Measurements from ENCODE around the gene SYP.

Gene SYP

GRCh38 chrX:49162620-49163019 is 37.4 kb downstream of the SYP start, which contains the start of gene MAGIX:
MAGIX (plus strand) TSS chrX:49162758; CDS start chrX:49162890, 132 bp downstream.
- DNase-seq (ENCODE audit: extremely low spot score) = no peak
- ChIA-PET CTCF (no interaction called here), POLR2A (no interaction called here)
- TF ChIP-seq FOXA1 (IDR thresholded peaks at IDR 0.05) (no peak), LEF1 (IDR thresholded peaks at IDR 0.05; ENCODE audit: borderline replicate concordance) (no peak), SP1 (IDR thresholded peaks at IDR 0.05) (no peak), ZNF384 (IDR thresholded peaks at IDR 0.05) (no peak), SUZ12 (IDR thresholded peaks at IDR 0.05) (no peak), BHLHE40 (IDR thresholded peaks at IDR 0.05; ENCODE audit: borderline replicate concordance) (no peak), HDGF (IDR thresholded peaks at IDR 0.05; ENCODE audit: borderline replicate concordance) (no peak), L3MBTL2 (conservative IDR thresholded peaks at IDR 0.05) (no peak), ARNT (IDR thresholded peaks at IDR 0.05) (no peak), TARDBP (IDR thresholded peaks at IDR 0.05) (no peak), FOXM1 (IDR thresholded peaks at IDR 0.05; ENCODE audit: borderline replicate concordance) (no peak), FOXK2 (IDR thresholded peaks at IDR 0.05) (no peak), ELF4 (IDR thresholded peaks at IDR 0.05) (no peak), NFRKB (IDR thresholded peaks at IDR 0.05) (no peak), CTBP1 (IDR thresholded peaks at IDR 0.05; ENCODE audit: borderline replicate concordance) (no peak)
- TF ChIP-seq, protein P1, sequence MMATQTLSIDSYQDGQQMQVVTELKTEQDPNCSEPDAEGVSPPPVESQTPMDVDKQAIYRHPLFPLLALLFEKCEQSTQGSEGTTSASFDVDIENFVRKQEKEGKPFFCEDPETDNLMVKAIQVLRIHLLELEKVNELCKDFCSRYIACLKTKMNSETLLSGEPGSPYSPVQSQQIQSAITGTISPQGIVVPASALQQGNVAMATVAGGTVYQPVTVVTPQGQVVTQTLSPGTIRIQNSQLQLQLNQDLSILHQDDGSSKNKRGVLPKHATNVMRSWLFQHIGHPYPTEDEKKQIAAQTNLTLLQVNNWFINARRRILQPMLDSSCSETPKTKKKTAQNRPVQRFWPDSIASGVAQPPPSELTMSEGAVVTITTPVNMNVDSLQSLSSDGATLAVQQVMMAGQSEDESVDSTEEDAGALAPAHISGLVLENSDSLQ (IDR thresholded peaks at IDR 0.05) = no peak

DNA sequence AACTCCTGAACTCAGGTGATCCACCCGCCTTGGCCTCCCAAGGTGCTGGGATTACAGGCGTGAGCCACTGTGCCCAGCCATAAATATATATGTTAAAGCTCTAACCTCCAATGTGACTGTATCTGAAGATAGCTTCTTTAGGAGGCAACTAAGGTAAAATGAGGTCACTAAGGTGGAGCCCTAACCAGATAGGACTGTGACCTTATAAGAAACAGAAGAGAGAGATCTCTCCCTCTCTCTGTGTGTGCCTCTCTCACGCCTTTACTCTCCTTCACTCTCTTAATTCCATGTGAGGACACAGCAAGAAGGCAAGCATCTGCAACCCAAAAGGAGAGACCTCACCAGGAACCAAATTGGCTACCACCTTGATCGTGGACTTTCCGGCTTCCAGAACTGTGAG is 38.4 kb downstream of the SYP start:
- CTCF ChIA-PET = interaction anchor here (0.6 kb wide), 1 partner anchor 1064 kb away, joined by 9 read pairs; no protein-coding TSS in a partner anchor

DNA sequence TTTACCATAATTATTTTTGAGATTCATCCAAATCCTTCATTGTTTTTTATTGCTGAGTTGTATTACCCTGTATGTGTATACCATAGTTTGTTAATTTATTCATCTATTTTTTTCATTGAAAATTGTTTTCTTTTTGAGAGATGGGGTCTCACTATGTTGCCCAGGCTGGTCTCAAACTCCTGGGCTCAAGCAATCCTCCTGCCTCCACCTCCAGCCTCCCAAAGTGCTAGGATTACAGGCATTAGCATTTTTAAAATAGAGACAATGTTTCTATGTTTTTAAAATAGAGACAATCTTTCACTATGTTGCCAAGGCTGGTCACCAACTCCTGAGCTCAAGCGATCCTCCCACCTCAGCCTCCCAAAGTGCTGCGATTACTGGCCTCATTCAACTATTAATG is 39.1 kb downstream of the SYP start:
- POLR2A ChIA-PET = interaction anchor here (0.6 kb wide), 1 partner anchor 32 kb away, joined by 3 read pairs; no protein-coding TSS in a partner anchor
- DNase-seq (ENCODE audit: extremely low spot score) = no peak
- CTCF ChIA-PET = interaction anchor here (0.6 kb wide), 1 partner anchor 1063 kb away, joined by 9 read pairs; no protein-coding TSS in a partner anchor
- no peak for TF ChIP-seq LEF1 (IDR thresholded peaks at IDR 0.05; ENCODE audit: borderline replicate concordance)
- TF ChIP-seq, protein P1 (IDR thresholded peaks at IDR 0.05) = no peak
- no peak for TF ChIP-seq CTBP1 (IDR thresholded peaks at IDR 0.05; ENCODE audit: borderline replicate concordance)
- TF ChIP-seq ARNT (IDR thresholded peaks at IDR 0.05) = no peak
- no peak for TF ChIP-seq L3MBTL2 (conservative IDR thresholded peaks at IDR 0.05)
- TF ChIP-seq ELF4 (IDR thresholded peaks at IDR 0.05) = no peak
- no peak for TF ChIP-seq TARDBP (IDR thresholded peaks at IDR 0.05)
- TF ChIP-seq FOXK2 (IDR thresholded peaks at IDR 0.05) = no peak
- no peak for TF ChIP-seq FOXM1 (IDR thresholded peaks at IDR 0.05; ENCODE audit: borderline replicate concordance)
- no peak for TF ChIP-seq SUZ12 (IDR thresholded peaks at IDR 0.05)
- TF ChIP-seq BHLHE40 (IDR thresholded peaks at IDR 0.05; ENCODE audit: borderline replicate concordance) = no peak
- no peak for TF ChIP-seq HDGF (IDR thresholded peaks at IDR 0.05; ENCODE audit: borderline replicate concordance)
- no peak for TF ChIP-seq ZNF384 (IDR thresholded peaks at IDR 0.05)
- no peak for TF ChIP-seq NFRKB (IDR thresholded peaks at IDR 0.05)

More for the DNA sequence above, 38.4 kb downstream of the SYP start:
- TF ChIP-seq FOXK2 (IDR thresholded peaks at IDR 0.05) = no peak
- no peak for DNase-seq (ENCODE audit: extremely low spot score)
- POLR2A ChIA-PET = interaction anchor here (0.6 kb wide), 1 partner anchor 31 kb away, joined by 3 read pairs; no protein-coding TSS in a partner anchor

GRCh38 chrX:49157194-49157593 is 42.8 kb downstream of the SYP start:
- TF ChIP-seq FOXA1 (IDR thresholded peaks at IDR 0.05) (no peak), LEF1 (IDR thresholded peaks at IDR 0.05; ENCODE audit: borderline replicate concordance) (no peak), L3MBTL2 (conservative IDR thresholded peaks at IDR 0.05) (no peak), TARDBP (IDR thresholded peaks at IDR 0.05) (no peak), BHLHE40 (IDR thresholded peaks at IDR 0.05; ENCODE audit: borderline replicate concordance) (no peak), CTBP1 (IDR thresholded peaks at IDR 0.05; ENCODE audit: borderline replicate concordance) (no peak), FOXK2 (IDR thresholded peaks at IDR 0.05) (no peak), NFRKB (IDR thresholded peaks at IDR 0.05) (no peak), ARNT (IDR thresholded peaks at IDR 0.05) (no peak), ELF4 (IDR thresholded peaks at IDR 0.05) (no peak), HDGF (IDR thresholded peaks at IDR 0.05; ENCODE audit: borderline replicate concordance) (no peak), SP1 (IDR thresholded peaks at IDR 0.05) (no peak), ZNF384 (IDR thresholded peaks at IDR 0.05) (no peak), SUZ12 (IDR thresholded peaks at IDR 0.05) (no peak), FOXM1 (IDR thresholded peaks at IDR 0.05; ENCODE audit: borderline replicate concordance) (no peak)
- TF ChIP-seq, protein P1 (IDR thresholded peaks at IDR 0.05) = no peak
- ChIA-PET POLR2A (no interaction called here), CTCF (interaction anchor here (1.3 kb wide), 1 partner anchor 15 kb away, joined by 3 read pairs; no protein-coding TSS in a partner anchor)
- no peak for DNase-seq (ENCODE audit: extremely low spot score)

- DNase-seq (ENCODE audit: extremely low spot score) = peak; percentile 79
- peak; percentile 62 for TF ChIP-seq L3MBTL2 (conservative IDR thresholded peaks at IDR 0.05)
- TF ChIP-seq ELF4 (IDR thresholded peaks at IDR 0.05) = no peak
- ChIA-PET CTCF (interaction anchor here (0.6 to 1.0 kb wide), 6 partner anchors 10 to 135 kb away, joined by 3 to 5 read pairs (median 4); no protein-coding TSS in a partner anchor), POLR2A (interaction anchor here (0.7 to 2.2 kb wide), 11 partner anchors 8 to 198 kb away, joined by 3 to 18 read pairs (median 4); partner anchors contain the start of genes CCDC22 and PLP2)
Measured at GRCh38 chrX:49155900-49156837, 43.8 kb downstream of the SYP start.

All from HEK293T (cell line).